ENCODE measurements around the gene OIT3.

The OIT3 gene

GRCh38 chr10:72893136-72893798 is at the start of gene OIT3:
Gene OIT3 (plus strand): TSS chr10:72893739. CDS start chr10:72893799, 60 bp downstream.
- Histone ChIP-seq H3K27me3 (ENCODE audit: control insufficient read depth, insufficient read depth, low read length) (no peaks in the 10 kb centered on the region), H3K36me3 (ENCODE audit: control insufficient read depth, low read depth, low read length) (no peaks in the 10 kb centered on the region), H3K4me3 (ENCODE audit: low read length) (no peak within 1 kb of the TSS), H3K9ac (ENCODE audit: low read length) (no peak within 1 kb of the TSS), H3K9me3 (ENCODE audit: control insufficient read depth, low read depth, low read length) (no peaks in the 10 kb centered on the region), H3K27ac (ENCODE audit: low read length) (no peak within 1 kb of the TSS), H3K4me1 (ENCODE audit: control insufficient read depth, low read depth, low read length) (no peaks in the 10 kb centered on the region)

- H3K36me3 ChIP-seq (ENCODE audit: control insufficient read depth, low read depth, low read length) = no peaks in the 10 kb centered on the region
- H3K4me1 ChIP-seq (ENCODE audit: control insufficient read depth, low read depth, low read length) = no peaks in the 10 kb centered on the region
- no peak overlapping the region for H3K4me3 ChIP-seq (ENCODE audit: low read length)
- H3K9ac ChIP-seq (ENCODE audit: low read length) = no peak overlapping the region
- peaks cover 1% of the 10 kb centered on the region for H3K9me3 ChIP-seq (ENCODE audit: control insufficient read depth, low read depth, low read length)
- no peak overlapping the region for H3K27ac ChIP-seq (ENCODE audit: low read length)
- H3K27me3 ChIP-seq (ENCODE audit: control insufficient read depth, insufficient read depth, low read length) = no peaks in the 10 kb centered on the region
These were observed 47.3 kb upstream of the OIT3 start for GRCh38 chr10:72846238-72846637.

- H3K4me1 ChIP-seq (ENCODE audit: control insufficient read depth, low read depth, low read length) = no peaks in the 10 kb centered on the region
- H3K27me3 ChIP-seq (ENCODE audit: control insufficient read depth, insufficient read depth, low read length) = no peaks in the 10 kb centered on the region
- no peak overlapping the region for H3K27ac ChIP-seq (ENCODE audit: low read length)
- H3K9ac ChIP-seq (ENCODE audit: low read length) = no peak overlapping the region
- no peaks in the 10 kb centered on the region for H3K36me3 ChIP-seq (ENCODE audit: control insufficient read depth, low read depth, low read length)
- peaks cover 2% of the 10 kb centered on the region for H3K9me3 ChIP-seq (ENCODE audit: control insufficient read depth, low read depth, low read length)
- no peak overlapping the region for H3K4me3 ChIP-seq (ENCODE audit: low read length)
These were observed 45.9 kb upstream of the OIT3 start for GRCh38 chr10:72847681-72848080.

- no peak overlapping the region for H3K27ac ChIP-seq (ENCODE audit: low read length)
- no peaks in the 10 kb centered on the region for H3K36me3 ChIP-seq (ENCODE audit: control insufficient read depth, low read depth, low read length)
- no peak overlapping the region for H3K4me3 ChIP-seq (ENCODE audit: low read length)
- H3K4me1 ChIP-seq (ENCODE audit: control insufficient read depth, low read depth, low read length) = no peaks in the 10 kb centered on the region
- no peak overlapping the region for H3K9ac ChIP-seq (ENCODE audit: low read length)
- no peaks in the 10 kb centered on the region for H3K27me3 ChIP-seq (ENCODE audit: control insufficient read depth, insufficient read depth, low read length)
- peaks cover 2% of the 10 kb centered on the region for H3K9me3 ChIP-seq (ENCODE audit: control insufficient read depth, low read depth, low read length)
These were observed 42.7 kb upstream of the OIT3 start for GRCh38 chr10:72850861-72851260.

GRCh38 chr10:72851509-72851908 is 42.0 kb upstream of the OIT3 start:
- no peaks in the 10 kb centered on the region for H3K27me3 ChIP-seq (ENCODE audit: control insufficient read depth, insufficient read depth, low read length)
- H3K9ac ChIP-seq (ENCODE audit: low read length) = no peak overlapping the region
- no peak overlapping the region for H3K4me3 ChIP-seq (ENCODE audit: low read length)
- no peaks in the 10 kb centered on the region for H3K4me1 ChIP-seq (ENCODE audit: control insufficient read depth, low read depth, low read length)
- no peak overlapping the region for H3K27ac ChIP-seq (ENCODE audit: low read length)
- no peaks in the 10 kb centered on the region for H3K36me3 ChIP-seq (ENCODE audit: control insufficient read depth, low read depth, low read length)
- peaks cover 2% of the 10 kb centered on the region for H3K9me3 ChIP-seq (ENCODE audit: control insufficient read depth, low read depth, low read length)

- H3K4me1 ChIP-seq (ENCODE audit: control insufficient read depth, low read depth, low read length) = no peaks in the 10 kb centered on the region
- no peak overlapping the region for H3K9ac ChIP-seq (ENCODE audit: low read length)
- H3K9me3 ChIP-seq (ENCODE audit: control insufficient read depth, low read depth, low read length) = peaks cover 2% of the 10 kb centered on the region
- no peak overlapping the region for H3K27ac ChIP-seq (ENCODE audit: low read length)
- H3K4me3 ChIP-seq (ENCODE audit: low read length) = no peak overlapping the region
- H3K36me3 ChIP-seq (ENCODE audit: control insufficient read depth, low read depth, low read length) = no peaks in the 10 kb centered on the region
- H3K27me3 ChIP-seq (ENCODE audit: control insufficient read depth, insufficient read depth, low read length) = no peaks in the 10 kb centered on the region
These were observed 41.0 kb upstream of the OIT3 start for GRCh38 chr10:72852508-72852907.

GRCh38 chr10:72855129-72855528 is 38.4 kb upstream of the OIT3 start:
- Histone ChIP-seq H3K36me3 (ENCODE audit: control insufficient read depth, low read depth, low read length) (no peaks in the 10 kb centered on the region), H3K4me3 (ENCODE audit: low read length) (no peak overlapping the region), H3K4me1 (ENCODE audit: control insufficient read depth, low read depth, low read length) (no peaks in the 10 kb centered on the region)

GRCh38 chr10:72855790-72856189 is 37.7 kb upstream of the OIT3 start:
- no peaks in the 10 kb centered on the region for H3K4me1 ChIP-seq (ENCODE audit: control insufficient read depth, low read depth, low read length)
- H3K27me3 ChIP-seq (ENCODE audit: control insufficient read depth, insufficient read depth, low read length) = no peaks in the 10 kb centered on the region
- no peak overlapping the region for H3K4me3 ChIP-seq (ENCODE audit: low read length)
- H3K9me3 ChIP-seq (ENCODE audit: control insufficient read depth, low read depth, low read length) = peaks cover 2% of the 10 kb centered on the region
- H3K36me3 ChIP-seq (ENCODE audit: control insufficient read depth, low read depth, low read length) = peaks cover 5% of the 10 kb centered on the region
- no peak overlapping the region for H3K27ac ChIP-seq (ENCODE audit: low read length)
- no peak overlapping the region for H3K9ac ChIP-seq (ENCODE audit: low read length)

More at GRCh38 chr10:72855129-72855528, 38.4 kb upstream of the OIT3 start:
- H3K9me3 ChIP-seq (ENCODE audit: control insufficient read depth, low read depth, low read length) = peaks cover 2% of the 10 kb centered on the region
- H3K9ac ChIP-seq (ENCODE audit: low read length) = no peak overlapping the region
- H3K27ac ChIP-seq (ENCODE audit: low read length) = no peak overlapping the region
- no peaks in the 10 kb centered on the region for H3K27me3 ChIP-seq (ENCODE audit: control insufficient read depth, insufficient read depth, low read length)

GRCh38 chr10:72858067-72858466 is 35.5 kb upstream of the OIT3 start:
- no peaks in the 10 kb centered on the region for H3K4me1 ChIP-seq (ENCODE audit: control insufficient read depth, low read depth, low read length)
- H3K36me3 ChIP-seq (ENCODE audit: control insufficient read depth, low read depth, low read length) = peaks cover 8% of the 10 kb centered on the region
- H3K9me3 ChIP-seq (ENCODE audit: control insufficient read depth, low read depth, low read length) = no peaks in the 10 kb centered on the region
- H3K27ac ChIP-seq (ENCODE audit: low read length) = no peak overlapping the region
- H3K27me3 ChIP-seq (ENCODE audit: control insufficient read depth, insufficient read depth, low read length) = no peaks in the 10 kb centered on the region
- no peak overlapping the region for H3K9ac ChIP-seq (ENCODE audit: low read length)
- H3K4me3 ChIP-seq (ENCODE audit: low read length) = no peak overlapping the region

GRCh38 chr10:72862957-72863356 is 30.6 kb upstream of the OIT3 start:
- Histone ChIP-seq H3K27ac (ENCODE audit: low read length) (no peak overlapping the region), H3K4me3 (ENCODE audit: low read length) (no peak overlapping the region), H3K4me1 (ENCODE audit: control insufficient read depth, low read depth, low read length) (no peaks in the 10 kb centered on the region), H3K9me3 (ENCODE audit: control insufficient read depth, low read depth, low read length) (no peaks in the 10 kb centered on the region), H3K36me3 (ENCODE audit: control insufficient read depth, low read depth, low read length) (peaks cover 8% of the 10 kb centered on the region), H3K27me3 (ENCODE audit: control insufficient read depth, insufficient read depth, low read length) (no peaks in the 10 kb centered on the region), H3K9ac (ENCODE audit: low read length) (no peak overlapping the region)

GRCh38 chr10:72875250-72876055 is 18.1 kb upstream of the OIT3 start:
- H3K4me1 ChIP-seq (ENCODE audit: control insufficient read depth, low read depth, low read length) = no peaks in the 10 kb centered on the region
- no peaks in the 10 kb centered on the region for H3K27me3 ChIP-seq (ENCODE audit: control insufficient read depth, insufficient read depth, low read length)
- no peaks in the 10 kb centered on the region for H3K9me3 ChIP-seq (ENCODE audit: control insufficient read depth, low read depth, low read length)
- H3K4me3 ChIP-seq (ENCODE audit: low read length) = no peak overlapping the region
- no peak overlapping the region for H3K9ac ChIP-seq (ENCODE audit: low read length)
- H3K27ac ChIP-seq (ENCODE audit: low read length) = no peak overlapping the region
- peaks cover 12% of the 10 kb centered on the region for H3K36me3 ChIP-seq (ENCODE audit: control insufficient read depth, low read depth, low read length)

- H3K9ac ChIP-seq (ENCODE audit: low read length) = no peak overlapping the region
- peaks cover 3% of the 10 kb centered on the region for H3K36me3 ChIP-seq (ENCODE audit: control insufficient read depth, low read depth, low read length)
- H3K4me3 ChIP-seq (ENCODE audit: low read length) = no peak overlapping the region
- H3K27me3 ChIP-seq (ENCODE audit: control insufficient read depth, insufficient read depth, low read length) = no peaks in the 10 kb centered on the region
- no peaks in the 10 kb centered on the region for H3K9me3 ChIP-seq (ENCODE audit: control insufficient read depth, low read depth, low read length)
- no peaks in the 10 kb centered on the region for H3K4me1 ChIP-seq (ENCODE audit: control insufficient read depth, low read depth, low read length)
- no peak overlapping the region for H3K27ac ChIP-seq (ENCODE audit: low read length)
These were observed 14.3 kb upstream of the OIT3 start for GRCh38 chr10:72879245-72879644.
